Fibroblast of pulmonary artery (primary cell): ENCODE measurements around the gene SELPLG.

Experiments used
- DNase-seq: peaks from one replicate; pipeline ENCODE4 v3.0.0-alpha.2; 2010; ENCODE audit warnings: low read depth
- H3K4me3 ChIP-seq: replicated peaks from 2 replicates; pipeline ENCODE4 v1.5.1; 2011; ENCODE audit warnings: low read depth, mild to moderate bottlenecking, control low read depth, low read length, moderate library complexity
- TF ChIP-seq, protein P1 (sequence below): IDR thresholded peaks from 2 replicates; pipeline ENCODE4 v1.5.1; 2011; ENCODE audit warnings: mild to moderate bottlenecking, control low read depth, low read length, inconsistent platforms; ENCODE audit errors: missing control alignments

SELPLG gene

GRCh38 chr12:108653922-108654321 lies 20.2 kb upstream of the SELPLG start:
- TF ChIP-seq, protein P1, sequence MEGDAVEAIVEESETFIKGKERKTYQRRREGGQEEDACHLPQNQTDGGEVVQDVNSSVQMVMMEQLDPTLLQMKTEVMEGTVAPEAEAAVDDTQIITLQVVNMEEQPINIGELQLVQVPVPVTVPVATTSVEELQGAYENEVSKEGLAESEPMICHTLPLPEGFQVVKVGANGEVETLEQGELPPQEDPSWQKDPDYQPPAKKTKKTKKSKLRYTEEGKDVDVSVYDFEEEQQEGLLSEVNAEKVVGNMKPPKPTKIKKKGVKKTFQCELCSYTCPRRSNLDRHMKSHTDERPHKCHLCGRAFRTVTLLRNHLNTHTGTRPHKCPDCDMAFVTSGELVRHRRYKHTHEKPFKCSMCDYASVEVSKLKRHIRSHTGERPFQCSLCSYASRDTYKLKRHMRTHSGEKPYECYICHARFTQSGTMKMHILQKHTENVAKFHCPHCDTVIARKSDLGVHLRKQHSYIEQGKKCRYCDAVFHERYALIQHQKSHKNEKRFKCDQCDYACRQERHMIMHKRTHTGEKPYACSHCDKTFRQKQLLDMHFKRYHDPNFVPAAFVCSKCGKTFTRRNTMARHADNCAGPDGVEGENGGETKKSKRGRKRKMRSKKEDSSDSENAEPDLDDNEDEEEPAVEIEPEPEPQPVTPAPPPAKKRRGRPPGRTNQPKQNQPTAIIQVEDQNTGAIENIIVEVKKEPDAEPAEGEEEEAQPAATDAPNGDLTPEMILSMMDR: no peak
- H3K4me3 ChIP-seq: no peak overlapping the region

GRCh38 chr12:108653082-108653516 lies 19.4 kb upstream of the SELPLG start:
- no peak for DNase-seq
- no peak overlapping the region for H3K4me3 ChIP-seq
- TF ChIP-seq, protein P1: no peak

More at GRCh38 chr12:108653922-108654321, 20.2 kb upstream of the SELPLG start:
- DNase-seq: no peak

- no peak for DNase-seq
- TF ChIP-seq, protein P1: no peak
- no peak overlapping the region for H3K4me3 ChIP-seq
Measured at GRCh38 chr12:108650083-108650482, 16.4 kb upstream of the SELPLG start.

GRCh38 chr12:108649669-108650068 lies 16.0 kb upstream of the SELPLG start:
- DNase-seq: peak; percentile 87
- TF ChIP-seq, protein P1: no peak
- no peak overlapping the region for H3K4me3 ChIP-seq

GRCh38 chr12:108649126-108649525 lies 15.4 kb upstream of the SELPLG start:
- peak; percentile 51 for DNase-seq
- TF ChIP-seq, protein P1: no peak
- no peak overlapping the region for H3K4me3 ChIP-seq

GRCh38 chr12:108648371-108648770 lies 14.7 kb upstream of the SELPLG start:
- DNase-seq: no peak
- TF ChIP-seq, protein P1: no peak
- no peak overlapping the region for H3K4me3 ChIP-seq

DNA sequence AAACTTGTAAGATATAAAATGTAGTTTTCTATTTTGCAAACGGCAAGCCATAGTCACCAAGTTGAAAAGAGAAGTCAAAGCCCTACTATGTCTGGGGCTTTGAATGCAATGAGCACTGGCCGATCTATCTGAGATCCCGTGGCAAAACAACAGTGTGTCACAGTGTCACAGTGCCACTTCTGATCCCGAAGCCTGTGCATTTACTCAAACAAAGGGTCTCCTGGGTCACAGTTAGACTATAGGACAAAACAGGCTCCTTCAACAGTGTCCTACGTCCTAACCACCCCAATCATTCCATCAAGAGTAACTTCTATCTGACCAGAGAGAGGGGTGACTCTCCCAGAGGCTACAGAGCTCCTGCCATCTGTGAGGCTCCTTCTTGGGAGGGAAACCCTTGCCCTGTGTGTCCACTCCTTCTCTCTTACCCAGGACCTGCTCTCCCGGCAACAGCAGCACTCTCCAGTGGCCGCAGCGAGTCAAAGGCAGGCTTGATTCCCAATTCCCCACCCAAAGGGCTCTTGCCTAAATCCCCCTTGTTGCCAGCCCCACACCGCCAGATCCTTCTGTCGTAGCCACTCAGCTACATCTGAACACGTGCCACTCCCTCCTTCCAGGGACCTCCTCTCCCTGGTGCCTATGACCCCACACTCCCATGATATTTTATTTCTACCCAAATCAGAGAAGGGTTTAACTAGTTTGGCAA lies 14.0 kb upstream of the SELPLG start:
- DNase-seq: no peak
- no peak overlapping the region for H3K4me3 ChIP-seq
- TF ChIP-seq, protein P1: no peak
